ENCODE data around the gene MEGF6.

The MEGF6 gene

DNA sequence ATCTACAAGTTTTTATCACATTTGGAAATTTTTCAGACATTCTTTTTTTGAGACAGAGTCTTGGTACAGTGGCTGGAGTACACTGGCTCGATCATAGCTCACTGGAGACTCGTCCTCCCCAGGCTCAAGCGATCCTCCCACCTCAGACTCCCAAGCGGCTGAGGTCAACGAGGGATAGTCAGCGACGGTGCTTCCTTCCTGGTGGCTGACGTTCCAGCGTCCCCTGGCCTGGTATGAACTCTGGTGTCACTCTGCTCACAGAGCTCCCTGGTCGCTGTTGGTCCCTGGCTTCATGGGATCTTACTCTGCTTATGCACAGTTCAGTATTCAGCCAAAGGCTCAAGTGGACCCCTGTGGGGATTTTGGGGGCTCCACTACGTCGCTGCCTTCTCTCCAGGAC is 160.3 kb downstream of the MEGF6 start:
- H3K4me2 ChIP-seq (ENCODE audit: low read length), result no peak overlapping the region
- no peaks in the 10 kb centered on the region for H3K36me3 ChIP-seq (replicated peaks; ENCODE audit: low read depth, low read length)
- no peak overlapping the region for H3K4me3 ChIP-seq (ENCODE audit: low read length)
- H3K27me3 ChIP-seq (ENCODE audit: low read depth, low read length), result no peaks in the 10 kb centered on the region
- H4K20me1 ChIP-seq (ENCODE audit: insufficient read depth, low read length), result no peaks in the 10 kb centered on the region
- H3K79me2 ChIP-seq (ENCODE audit: low read length), result no peaks in the 10 kb centered on the region
- H3K9me3 ChIP-seq (ENCODE audit: insufficient read depth, low read length), result no peaks in the 10 kb centered on the region
- H3K9ac ChIP-seq (ENCODE audit: low read length), result no peak overlapping the region
- no peaks in the 10 kb centered on the region for H3K4me1 ChIP-seq (ENCODE audit: low read length)
- TF ChIP-seq, protein P1, sequence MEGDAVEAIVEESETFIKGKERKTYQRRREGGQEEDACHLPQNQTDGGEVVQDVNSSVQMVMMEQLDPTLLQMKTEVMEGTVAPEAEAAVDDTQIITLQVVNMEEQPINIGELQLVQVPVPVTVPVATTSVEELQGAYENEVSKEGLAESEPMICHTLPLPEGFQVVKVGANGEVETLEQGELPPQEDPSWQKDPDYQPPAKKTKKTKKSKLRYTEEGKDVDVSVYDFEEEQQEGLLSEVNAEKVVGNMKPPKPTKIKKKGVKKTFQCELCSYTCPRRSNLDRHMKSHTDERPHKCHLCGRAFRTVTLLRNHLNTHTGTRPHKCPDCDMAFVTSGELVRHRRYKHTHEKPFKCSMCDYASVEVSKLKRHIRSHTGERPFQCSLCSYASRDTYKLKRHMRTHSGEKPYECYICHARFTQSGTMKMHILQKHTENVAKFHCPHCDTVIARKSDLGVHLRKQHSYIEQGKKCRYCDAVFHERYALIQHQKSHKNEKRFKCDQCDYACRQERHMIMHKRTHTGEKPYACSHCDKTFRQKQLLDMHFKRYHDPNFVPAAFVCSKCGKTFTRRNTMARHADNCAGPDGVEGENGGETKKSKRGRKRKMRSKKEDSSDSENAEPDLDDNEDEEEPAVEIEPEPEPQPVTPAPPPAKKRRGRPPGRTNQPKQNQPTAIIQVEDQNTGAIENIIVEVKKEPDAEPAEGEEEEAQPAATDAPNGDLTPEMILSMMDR (IDR thresholded peaks at IDR 0.05; ENCODE audit: low read depth, low read length), result no peak
- TF ChIP-seq EZH2phosphoT487 (IDR thresholded peaks at IDR 0.05; ENCODE audit: low read depth), result no peak
- no peak overlapping the region for H2AFZ ChIP-seq (ENCODE audit: low read depth, low read length)
- no peak overlapping the region for H3K27ac ChIP-seq (ENCODE audit: low read length)

DNA sequence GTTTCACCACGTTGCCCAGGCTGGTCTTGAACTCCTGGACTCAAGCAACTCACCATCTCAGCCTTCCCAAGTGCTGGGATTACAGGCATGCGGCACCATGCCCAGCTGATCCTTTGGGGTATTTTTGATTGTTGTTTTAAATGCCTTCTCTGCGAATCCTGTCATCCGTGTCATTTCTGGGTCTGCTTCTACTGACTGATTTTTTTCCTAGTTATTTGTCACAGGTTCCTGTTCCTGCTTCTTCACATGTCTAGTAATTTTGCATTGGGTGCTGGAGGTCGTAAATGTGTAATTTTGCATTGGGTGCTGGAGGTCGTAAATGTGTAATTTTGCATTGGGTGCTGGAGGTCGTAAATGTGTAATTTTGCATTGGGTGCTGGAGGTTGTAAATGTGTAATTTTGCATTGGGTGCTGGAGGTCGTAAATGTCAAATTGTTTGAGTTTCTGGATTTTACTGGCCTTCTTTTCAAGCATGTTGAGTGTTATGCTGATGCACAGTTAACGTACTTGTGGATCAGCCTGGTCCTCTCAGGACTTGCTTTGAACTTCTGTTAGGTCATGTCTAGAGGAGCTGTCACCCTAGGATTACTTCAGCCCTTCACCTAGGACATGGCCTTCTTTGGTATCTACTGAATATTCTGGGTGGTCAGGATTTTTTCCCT is 161.0 kb downstream of the MEGF6 start:
- H3K4me1 ChIP-seq (ENCODE audit: low read length), result no peaks in the 10 kb centered on the region
- H3K4me2 ChIP-seq (ENCODE audit: low read length), result no peak overlapping the region
- H3K9ac ChIP-seq (ENCODE audit: low read length), result no peak overlapping the region
- H4K20me1 ChIP-seq (ENCODE audit: insufficient read depth, low read length), result no peaks in the 10 kb centered on the region
- no peak overlapping the region for H2AFZ ChIP-seq (ENCODE audit: low read depth, low read length)
- H3K36me3 ChIP-seq (replicated peaks; ENCODE audit: low read depth, low read length), result no peaks in the 10 kb centered on the region
- no peak overlapping the region for H3K4me3 ChIP-seq (ENCODE audit: low read length)
- no peak overlapping the region for H3K27ac ChIP-seq (ENCODE audit: low read length)
- no peaks in the 10 kb centered on the region for H3K27me3 ChIP-seq (ENCODE audit: low read depth, low read length)
- TF ChIP-seq, protein P1 (IDR thresholded peaks at IDR 0.05; ENCODE audit: low read depth, low read length), result no peak
- TF ChIP-seq EZH2phosphoT487 (IDR thresholded peaks at IDR 0.05; ENCODE audit: low read depth), result no peak
- no peaks in the 10 kb centered on the region for H3K9me3 ChIP-seq (ENCODE audit: insufficient read depth, low read length)
- H3K79me2 ChIP-seq (ENCODE audit: low read length), result no peaks in the 10 kb centered on the region

DNA sequence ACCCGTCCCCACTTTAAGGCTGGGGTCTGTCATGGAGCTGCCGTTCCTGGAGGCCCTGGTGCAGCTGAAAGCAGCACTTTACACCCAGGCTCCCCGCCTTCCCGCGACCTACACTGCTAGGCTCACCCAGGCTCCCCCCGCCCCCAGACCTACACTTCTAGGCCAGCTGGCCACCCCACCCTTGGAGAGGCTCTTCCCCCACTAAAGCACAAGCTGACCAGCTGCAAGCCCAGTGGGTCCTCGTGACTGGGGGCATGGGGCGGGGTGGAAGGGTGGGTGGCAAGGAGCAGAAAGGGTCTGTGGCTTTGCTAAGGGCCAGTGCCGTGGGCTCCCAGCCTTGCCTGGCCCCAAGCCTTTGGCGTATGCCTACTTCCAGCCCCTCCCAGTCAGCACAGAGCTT is 166.6 kb downstream of the MEGF6 start:
- Histone ChIP-seq H3K9me3 (ENCODE audit: insufficient read depth, low read length) (no peaks in the 10 kb centered on the region), H2AFZ (ENCODE audit: low read depth, low read length) (no peak overlapping the region), H3K27ac (ENCODE audit: low read length) (no peak overlapping the region), H3K27me3 (ENCODE audit: low read depth, low read length) (no peaks in the 10 kb centered on the region), H3K4me1 (ENCODE audit: low read length) (no peaks in the 10 kb centered on the region), H4K20me1 (ENCODE audit: insufficient read depth, low read length) (no peaks in the 10 kb centered on the region), H3K9ac (ENCODE audit: low read length) (no peak overlapping the region), H3K79me2 (ENCODE audit: low read length) (no peaks in the 10 kb centered on the region), H3K4me2 (ENCODE audit: low read length) (no peak overlapping the region), H3K4me3 (ENCODE audit: low read length) (no peak overlapping the region), H3K36me3 (replicated peaks; ENCODE audit: low read depth, low read length) (no peaks in the 10 kb centered on the region)
- TF ChIP-seq, protein P1 (IDR thresholded peaks at IDR 0.05; ENCODE audit: low read depth, low read length), result no peak
- TF ChIP-seq EZH2phosphoT487 (IDR thresholded peaks at IDR 0.05; ENCODE audit: low read depth), result no peak

DNA sequence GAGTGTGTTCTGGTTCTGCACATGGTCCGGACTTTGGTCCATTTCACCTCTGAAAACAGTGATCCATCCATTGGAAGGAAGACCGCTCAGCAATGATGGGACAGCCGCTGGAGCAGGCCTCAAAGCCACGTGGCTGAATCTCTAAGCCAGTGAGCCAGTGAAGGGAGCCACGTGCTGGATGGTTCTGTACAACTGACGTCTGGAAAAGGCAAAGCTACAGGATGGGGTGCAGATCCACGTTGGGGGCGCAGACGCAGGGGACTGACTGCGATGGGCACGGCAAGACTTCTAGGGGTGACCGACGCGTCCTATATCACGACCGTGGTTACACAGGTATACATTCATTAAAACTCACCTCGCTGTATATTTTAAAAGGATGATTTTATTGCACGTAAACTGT is 167.0 kb downstream of the MEGF6 start:
- no peak overlapping the region for H3K4me2 ChIP-seq (ENCODE audit: low read length)
- H3K9ac ChIP-seq (ENCODE audit: low read length), result no peak overlapping the region
- no peaks in the 10 kb centered on the region for H4K20me1 ChIP-seq (ENCODE audit: insufficient read depth, low read length)
- no peaks in the 10 kb centered on the region for H3K79me2 ChIP-seq (ENCODE audit: low read length)
- no peaks in the 10 kb centered on the region for H3K36me3 ChIP-seq (replicated peaks; ENCODE audit: low read depth, low read length)
- no peaks in the 10 kb centered on the region for H3K27me3 ChIP-seq (ENCODE audit: low read depth, low read length)
- no peak overlapping the region for H2AFZ ChIP-seq (ENCODE audit: low read depth, low read length)
- no peaks in the 10 kb centered on the region for H3K4me1 ChIP-seq (ENCODE audit: low read length)
- H3K4me3 ChIP-seq (ENCODE audit: low read length), result no peak overlapping the region
- H3K9me3 ChIP-seq (ENCODE audit: insufficient read depth, low read length), result no peaks in the 10 kb centered on the region
- no peak overlapping the region for H3K27ac ChIP-seq (ENCODE audit: low read length)
- no peak for TF ChIP-seq EZH2phosphoT487 (IDR thresholded peaks at IDR 0.05; ENCODE audit: low read depth)
- TF ChIP-seq, protein P1 (IDR thresholded peaks at IDR 0.05; ENCODE audit: low read depth, low read length), result no peak

All from OCI-LY3 (cell line).